Activated gamma-delta T cell treated with Interleukin-2 at 50 U/mL for 16 hours (primary cell): ENCODE results near the gene MAZ.

ENCODE experiments used
- DNase-seq: peaks from one replicate; pipeline ENCODE4 v3.0.0-alpha.2; 2020

MAZ gene

DNA sequence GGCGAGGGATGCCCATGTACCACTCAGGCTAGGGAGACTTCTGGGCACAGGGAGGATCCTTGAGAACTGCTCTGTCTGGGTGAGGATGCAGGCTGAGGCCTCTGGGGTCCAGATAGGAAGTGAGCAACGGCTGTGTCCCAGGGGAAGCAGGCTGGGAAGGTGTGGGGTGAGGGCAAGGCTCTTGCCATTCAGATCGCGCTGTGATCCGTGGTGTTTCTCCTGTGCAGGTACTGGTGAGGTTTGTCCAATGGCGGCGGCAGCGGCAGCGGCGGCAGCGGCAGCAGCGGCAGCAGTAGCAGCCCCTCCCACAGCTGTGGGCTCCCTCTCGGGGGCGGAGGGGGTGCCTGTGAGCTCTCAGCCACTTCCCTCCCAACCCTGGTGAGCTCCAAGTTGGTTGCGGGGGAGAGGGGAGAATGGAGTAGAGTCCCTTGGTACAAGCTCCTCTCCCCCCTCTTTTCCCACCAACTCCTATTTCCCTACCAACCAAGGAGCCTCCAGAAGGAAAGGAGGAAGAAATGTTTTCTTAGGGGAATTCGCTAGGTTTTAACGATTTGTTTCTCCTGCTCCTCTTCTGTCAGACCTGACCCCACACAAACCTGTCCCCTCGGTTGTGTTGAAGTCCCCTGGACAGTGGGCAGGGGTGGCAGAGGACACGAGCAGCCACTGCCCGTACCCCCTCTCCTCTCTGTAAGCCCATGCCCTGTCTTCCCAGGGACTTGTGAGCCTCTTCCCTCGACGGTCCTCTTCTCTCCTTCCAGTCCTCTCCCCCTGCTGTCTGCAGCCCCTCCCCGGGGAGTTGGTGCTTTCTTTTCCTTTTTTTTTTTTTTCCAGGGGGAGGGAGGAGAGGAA lies 3.7 kb downstream of the MAZ start:
- peak; percentile 47 for DNase-seq

DNA sequence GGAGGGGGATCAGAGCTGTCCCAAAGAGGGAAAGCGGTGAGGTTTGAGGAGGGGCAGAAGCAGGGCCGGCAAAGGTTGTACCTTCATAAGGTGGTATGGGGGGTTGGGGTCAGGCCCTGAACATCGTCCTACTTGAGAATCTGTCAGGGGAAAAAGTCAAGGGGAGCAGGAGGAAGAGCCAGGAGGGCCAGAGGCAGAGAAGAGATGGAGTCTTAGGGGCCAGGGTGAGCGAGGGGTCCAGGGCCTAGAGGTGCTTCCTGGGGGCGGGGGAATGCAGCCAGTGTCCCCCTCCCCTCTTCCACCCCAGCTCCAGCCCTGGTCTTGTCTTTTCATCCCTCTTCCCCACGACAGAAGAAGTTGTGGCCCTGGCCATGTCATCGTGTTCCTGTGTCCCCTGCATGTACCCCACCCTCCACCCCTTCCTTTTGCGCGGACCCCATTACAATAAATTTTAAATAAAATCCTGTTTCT lies 4.4 kb downstream of the MAZ start:
- DNase-seq, result no peak

DNA sequence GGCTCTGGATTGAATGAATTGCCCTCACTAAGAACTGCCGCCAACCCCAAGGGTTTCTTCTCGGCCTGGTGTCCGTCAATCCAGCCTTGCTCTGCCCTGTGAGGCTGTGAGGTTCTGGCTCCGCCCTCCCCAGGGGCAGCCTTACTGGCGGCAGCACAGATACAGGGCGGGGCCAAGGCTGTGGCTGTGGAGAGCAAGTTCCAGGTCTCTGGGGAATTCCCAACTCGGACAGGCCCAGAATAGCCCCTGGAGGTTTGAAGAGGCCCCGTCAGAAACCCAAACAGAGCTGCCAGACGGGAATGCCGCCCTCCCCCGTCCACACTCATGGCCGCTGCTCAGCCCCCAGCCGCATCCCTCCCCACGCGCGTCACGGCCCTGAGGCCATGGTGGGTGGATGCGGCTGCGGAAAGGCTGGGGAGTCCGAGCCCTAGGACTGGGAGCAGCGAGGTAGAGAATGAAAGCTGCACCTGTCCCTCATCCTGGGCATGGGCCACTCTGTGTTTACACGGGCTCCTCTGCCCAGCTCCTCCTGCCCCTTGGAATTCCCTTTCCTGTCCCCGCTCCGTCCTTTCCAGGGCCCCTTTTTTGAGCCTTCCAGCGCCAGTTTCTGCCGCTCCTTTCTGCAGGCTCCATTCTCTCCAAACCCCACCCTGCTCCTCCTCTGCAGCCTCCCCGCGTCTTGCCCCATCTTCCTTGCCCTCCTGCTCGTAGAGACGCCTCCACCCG lies 5.0 kb downstream of the MAZ start:
- DNase-seq, result peak; percentile 62

DNA sequence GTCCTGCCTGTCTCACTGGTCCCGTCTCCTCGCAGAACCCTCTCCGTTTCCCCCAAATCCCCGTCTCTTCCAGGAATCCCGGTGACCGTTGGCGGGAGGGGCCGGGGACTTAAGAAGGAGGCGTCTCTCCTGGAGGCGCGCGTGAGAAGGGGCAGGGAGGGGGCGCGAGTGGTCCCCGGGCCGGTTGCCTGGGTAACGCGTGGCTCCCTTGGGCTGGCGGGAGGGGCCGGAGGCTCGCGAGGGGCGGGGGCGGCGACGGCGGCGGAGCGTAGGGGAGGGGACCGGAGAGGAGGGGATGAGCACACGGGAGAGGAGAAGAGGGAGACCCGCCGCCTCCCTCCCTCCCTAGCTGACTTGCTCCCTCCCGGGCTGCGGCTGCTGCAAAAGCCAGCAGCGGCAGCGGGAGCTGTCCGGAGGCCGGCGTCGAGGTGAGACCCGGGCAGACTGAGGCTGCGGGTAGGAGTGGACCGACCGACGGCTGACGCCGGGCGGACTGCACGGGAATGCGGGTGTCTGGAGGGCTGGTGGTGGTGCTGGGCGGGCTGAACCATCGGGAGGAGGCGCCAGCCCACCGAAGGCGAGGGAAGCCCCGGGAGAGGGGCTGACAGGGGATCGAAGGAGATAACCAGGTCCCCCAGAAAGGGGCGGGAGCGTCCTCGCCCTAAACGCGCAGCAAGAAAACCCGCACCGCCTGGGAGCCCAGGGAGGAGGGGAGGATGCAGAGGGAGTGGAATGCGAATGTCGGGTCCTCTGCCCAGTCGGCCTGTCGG lies 5.8 kb downstream of the MAZ start, which contains the start of gene PRRT2:
Gene PRRT2 (plus strand): TSS at position 298 of the 770 bp plus-strand sequence. CDS start 862 bp downstream, outside the sequence.
- DNase-seq, result peak; percentile 41

DNA sequence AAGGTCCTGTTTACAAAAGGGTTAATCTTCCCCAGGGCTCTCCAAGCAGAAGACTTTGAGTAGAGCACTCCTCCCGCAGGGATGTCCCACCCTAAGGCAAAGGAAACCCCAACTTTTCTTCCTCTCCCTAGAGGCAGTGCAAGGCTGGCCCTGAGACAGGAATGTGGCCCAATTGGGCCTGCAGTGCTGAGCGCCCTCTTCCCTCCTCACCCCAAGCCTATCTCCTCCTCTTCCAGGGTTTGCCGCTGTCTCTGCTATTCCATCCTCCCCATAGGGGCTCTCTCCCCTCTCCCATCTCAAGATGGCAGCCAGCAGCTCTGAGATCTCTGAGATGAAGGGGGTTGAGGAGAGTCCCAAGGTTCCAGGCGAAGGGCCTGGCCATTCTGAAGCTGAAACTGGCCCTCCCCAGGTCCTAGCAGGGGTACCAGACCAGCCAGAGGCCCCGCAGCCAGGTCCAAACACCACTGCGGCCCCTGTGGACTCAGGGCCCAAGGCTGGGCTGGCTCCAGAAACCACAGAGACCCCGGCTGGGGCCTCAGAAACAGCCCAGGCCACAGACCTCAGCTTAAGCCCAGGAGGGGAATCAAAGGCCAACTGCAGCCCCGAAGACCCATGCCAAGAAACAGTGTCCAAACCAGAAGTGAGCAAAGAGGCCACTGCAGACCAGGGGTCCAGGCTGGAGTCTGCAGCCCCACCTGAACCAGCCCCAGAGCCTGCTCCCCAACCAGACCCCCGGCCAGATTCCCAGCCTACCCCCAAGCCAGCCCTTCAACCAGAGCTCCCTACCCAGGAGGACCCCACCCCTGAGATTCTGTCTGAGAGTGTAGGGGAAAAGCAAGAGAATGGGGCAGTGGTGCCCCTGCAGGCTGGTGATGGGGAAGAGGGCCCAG lies 6.7 kb downstream of the MAZ start:
- DNase-seq, result no peak

DNA sequence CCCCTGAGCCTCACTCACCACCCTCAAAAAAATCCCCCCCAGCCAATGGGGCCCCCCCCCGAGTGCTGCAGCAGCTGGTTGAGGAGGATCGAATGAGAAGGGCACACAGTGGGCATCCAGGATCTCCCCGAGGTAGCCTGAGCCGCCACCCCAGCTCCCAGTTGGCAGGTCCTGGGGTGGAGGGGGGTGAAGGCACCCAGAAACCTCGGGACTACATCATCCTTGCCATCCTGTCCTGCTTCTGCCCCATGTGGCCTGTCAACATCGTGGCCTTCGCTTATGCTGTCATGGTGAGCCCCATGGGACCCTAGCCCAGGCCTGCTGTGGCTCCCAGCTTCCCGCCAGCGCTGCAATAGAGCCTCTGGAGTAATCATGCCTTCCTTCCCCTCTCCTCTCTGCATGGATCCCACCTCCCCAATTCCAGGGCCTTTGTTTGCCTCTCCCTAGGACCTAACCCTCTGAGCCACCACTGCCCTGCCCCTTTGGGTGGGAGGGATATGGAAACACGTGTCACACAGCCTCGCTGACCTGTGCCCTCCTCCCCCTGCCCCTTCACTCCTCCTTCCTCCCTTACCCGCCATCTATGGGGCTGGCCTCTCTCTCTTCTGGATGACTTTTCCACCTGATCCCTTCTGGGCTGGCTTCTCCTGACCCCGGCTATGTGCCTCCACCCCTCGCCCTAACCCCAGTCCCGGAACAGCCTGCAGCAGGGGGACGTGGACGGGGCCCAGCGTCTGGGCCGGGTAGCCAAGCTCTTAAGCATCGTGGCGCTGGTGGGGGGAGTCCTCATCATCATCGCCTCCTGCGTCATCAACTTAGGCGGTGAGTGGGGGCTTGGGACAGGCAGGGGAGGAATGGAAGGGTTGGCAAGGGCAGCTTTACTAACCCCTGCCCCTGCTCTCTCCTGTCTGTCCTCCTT lies 7.6 kb downstream of the MAZ start:
- DNase-seq, result no peak

DNA sequence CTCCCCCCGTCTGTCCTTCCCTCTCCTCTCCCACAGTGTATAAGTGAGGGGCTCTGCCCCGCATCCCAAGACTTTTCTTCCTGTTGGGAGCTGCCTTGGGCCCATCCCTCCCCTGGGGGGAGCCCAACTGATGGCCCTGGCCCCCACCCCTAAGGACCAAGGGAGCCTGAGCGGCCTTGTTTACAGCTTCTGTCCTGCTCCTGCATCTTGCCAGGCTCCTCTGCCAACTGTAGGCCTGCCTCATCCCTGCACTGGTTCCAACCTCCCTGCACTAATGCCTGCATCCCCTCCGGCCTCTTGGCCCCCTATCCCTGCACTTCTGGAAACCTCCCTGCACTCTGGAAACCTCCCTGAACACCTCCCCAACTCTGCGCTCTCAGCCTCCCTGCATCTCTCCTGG lies 8.3 kb downstream of the MAZ start:
- DNase-seq, result no peak

DNA sequence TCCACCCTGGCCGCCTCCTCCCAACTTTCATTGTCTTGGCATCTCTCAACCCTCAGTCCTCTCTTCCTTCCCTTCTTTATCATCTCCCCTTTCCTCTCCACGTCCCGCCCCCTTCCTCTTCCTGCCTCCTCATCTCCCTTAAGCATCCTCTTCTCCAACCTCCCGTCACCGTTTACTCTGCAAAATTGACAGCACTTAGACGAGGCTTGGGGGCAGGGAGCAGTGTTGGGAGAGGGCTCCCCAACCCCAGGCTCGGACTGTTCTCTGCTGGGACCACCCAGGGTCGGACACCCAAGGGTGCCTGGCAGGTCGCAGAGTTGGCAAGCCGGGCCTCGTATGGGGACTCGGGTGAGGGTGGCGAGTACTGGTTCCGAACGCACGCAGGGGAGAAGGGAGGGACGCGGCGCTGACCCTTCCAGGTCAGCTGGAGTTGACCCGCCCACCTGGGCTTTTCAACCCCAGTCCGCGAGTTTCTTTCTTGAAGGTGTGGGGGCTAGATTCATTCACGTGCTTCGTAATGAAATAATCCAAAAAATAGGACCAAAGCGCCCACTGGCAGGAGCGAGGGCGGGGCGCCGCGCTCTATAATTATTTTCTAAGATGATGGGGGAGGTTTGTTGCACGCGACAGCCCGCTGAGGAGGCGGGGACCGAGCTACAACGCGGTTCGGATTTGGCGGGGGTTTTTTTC lies 8.8 kb downstream of the MAZ start:
- DNase-seq, result peak; percentile 43

DNA sequence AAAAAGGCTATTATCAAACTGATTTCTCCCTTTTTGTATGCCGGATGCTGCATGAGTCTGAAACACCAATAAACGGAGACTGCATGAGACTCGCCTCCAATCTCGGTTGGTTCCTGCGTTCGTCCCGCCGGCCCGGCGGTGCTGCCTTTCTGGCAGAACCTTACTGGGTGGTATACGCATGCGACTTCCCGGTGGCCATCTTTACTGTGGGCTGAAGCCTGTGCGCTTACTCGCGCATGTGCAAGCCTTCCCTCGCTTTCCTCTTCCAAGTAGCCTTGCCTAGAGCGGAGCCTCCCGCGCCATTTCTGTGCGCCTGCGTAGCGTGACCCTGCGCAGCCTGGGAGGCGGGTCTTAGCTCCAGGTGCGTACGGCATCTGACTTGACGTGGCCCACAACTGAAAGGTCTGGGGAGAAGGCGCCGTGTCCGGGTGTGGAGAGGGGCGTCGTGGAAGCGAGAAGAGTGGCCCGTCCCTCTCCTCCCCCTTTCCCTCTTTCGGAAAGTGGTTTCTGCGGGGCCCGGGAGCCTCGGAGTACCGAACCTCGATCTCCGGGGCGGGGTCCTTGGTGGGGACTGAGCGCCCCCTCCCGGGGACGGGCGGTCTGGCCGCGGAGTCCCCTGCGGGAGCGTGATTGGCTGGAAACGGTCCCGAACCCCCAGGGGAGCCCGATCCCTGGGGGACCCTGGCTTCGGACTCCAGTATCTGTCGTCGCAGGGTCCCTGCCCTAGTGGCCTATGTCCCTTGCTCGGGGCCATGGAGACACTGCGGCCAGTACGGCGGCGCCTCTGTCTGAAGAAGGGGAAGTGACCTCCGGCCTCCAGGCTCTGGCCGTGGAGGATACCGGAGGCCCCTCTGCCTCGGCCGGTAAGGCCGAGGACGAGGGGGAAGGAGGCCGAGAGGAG lies 9.7 kb downstream of the MAZ start, which contains the start of gene PAGR1:
Gene PAGR1 (plus strand): TSS at position 360 of the 901 bp plus-strand sequence. CDS start 374 bp downstream, at position 734.
- DNase-seq, result peak; percentile 97

DNA sequence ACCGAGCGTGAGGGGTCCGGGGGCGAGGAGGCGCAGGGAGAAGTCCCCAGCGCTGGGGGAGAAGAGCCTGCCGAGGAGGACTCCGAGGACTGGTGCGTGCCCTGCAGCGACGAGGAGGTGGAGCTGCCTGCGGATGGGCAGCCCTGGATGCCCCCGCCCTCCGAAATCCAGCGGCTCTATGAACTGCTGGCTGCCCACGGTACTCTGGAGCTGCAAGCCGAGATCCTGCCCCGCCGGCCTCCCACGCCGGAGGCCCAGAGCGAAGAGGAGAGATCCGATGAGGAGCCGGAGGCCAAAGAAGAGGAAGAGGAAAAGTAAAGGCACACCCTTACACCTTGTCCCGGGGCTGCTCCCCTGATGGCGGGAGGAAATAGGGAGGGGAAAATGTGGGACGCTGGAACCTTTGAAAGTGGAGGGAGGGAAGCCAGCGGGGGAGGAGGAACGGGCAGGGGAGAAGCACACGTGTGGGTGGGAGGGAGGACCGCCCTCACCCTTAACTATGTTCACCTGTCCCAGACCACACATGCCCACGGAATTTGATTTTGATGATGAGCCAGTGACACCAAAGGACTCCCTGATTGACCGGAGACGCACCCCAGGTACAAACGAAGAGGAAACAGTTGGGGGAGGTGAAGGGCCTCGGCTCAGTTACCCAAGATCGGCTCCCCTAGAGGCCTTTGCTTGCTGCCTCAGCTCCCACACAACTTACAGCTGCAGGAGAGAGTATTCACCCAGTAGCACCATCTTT lies 10.5 kb downstream of the MAZ start:
- peak; percentile 44 for DNase-seq

DNA sequence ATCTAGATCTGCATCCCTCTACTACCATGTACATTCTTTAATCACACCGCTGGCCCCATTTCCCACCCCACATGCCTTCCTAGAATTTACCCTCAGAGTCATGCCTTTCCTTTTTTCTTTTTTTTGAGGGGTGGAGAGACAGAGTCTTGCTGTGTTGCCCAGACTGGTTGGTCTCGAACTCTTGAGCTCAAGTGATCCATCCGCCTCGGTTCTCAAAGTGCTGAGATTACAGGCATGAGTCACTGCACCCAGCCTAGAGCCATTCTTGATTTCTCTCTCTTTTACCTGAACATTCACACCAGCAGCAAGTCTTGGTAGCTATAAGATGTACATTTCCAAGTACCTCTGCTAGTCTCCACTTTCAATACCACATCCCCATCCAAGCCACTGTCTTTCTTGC lies 11.8 kb downstream of the MAZ start:
- DNase-seq, result no peak

DNA sequence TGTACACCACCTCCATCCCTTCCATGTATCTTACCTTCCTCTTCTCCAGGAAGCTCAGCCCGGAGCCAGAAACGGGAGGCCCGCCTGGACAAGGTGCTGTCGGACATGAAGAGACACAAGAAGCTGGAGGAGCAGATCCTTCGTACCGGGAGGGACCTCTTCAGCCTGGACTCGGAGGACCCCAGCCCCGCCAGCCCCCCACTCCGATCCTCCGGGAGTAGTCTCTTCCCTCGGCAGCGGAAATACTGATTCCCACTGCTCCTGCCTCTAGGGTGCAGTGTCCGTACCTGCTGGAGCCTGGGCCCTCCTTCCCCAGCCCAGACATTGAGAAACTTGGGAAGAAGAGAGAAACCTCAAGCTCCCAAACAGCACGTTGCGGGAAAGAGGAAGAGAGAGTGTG lies 13.2 kb downstream of the MAZ start:
- DNase-seq, result no peak

DNA sequence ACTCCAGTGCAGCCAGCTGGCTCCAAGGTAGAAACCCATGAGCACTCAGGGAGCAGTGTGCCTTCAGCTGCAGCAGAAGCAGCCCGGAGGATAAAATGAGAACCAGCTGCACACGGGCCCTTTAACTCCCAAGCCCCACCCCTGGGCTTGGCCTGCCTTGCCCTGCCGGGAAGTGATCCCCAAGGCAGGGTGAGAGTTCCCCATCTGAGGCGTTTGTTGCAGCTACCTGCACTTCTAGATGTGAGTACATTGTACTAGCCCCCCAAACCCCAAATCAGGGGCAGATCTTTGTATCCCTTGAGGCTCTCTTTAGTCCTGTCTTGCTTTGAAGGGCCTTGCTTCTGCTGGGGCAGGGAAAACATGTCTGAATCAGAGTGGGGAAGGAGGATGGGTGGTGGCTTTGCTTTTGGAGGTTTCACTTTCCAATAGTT lies 14.0 kb downstream of the MAZ start, which contains the start of gene MVP:
Gene MVP (plus strand): TSS at position 192 of the 431 bp plus-strand sequence. CDS start 10,088 bp downstream, outside the sequence.
- peak; percentile 31 for DNase-seq

DNA sequence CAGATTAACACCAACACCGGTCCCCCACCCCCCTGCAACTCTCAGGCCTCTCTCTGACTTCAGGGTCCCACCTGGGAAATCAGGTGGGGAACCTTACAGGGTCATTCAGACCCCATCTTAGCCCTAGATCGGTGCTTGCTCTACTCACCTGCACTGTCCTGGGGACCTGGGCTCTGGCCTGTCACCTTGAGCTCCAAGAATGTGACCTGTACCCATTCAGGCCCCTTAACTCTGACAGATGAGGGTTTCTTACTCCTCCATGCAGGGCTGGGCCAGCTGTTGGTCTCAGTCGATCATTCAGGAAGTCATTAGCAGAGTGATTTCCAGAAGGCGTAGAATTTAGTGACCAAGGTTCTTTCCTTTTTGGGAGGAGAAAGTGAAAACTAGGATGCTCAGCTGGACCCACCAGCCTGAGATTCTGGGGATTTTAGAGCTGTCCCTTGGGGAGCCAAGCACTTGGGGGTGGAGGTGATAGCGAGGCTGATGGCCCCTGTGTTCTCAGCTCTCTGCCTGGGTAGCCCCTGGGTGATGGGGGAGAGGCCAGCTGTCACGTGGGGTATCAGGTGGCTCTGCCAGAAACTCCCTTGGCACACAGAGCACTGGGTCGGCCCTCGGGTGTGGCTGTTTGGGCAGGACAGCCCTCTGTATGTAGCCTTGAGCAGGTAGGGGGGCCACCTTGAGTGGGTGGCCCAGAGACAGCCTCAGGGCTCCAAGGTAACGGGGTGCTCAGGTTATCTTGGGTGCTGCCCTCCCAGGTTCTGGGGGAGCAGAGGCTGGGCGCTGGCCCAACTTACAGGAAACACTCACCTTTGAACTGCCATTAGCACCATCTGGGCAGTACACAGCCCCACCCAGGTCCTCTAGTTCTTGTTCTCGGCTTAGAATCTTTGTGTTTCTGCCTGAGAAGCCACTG lies 14.7 kb downstream of the MAZ start:
- peak; percentile 33 for DNase-seq

DNA sequence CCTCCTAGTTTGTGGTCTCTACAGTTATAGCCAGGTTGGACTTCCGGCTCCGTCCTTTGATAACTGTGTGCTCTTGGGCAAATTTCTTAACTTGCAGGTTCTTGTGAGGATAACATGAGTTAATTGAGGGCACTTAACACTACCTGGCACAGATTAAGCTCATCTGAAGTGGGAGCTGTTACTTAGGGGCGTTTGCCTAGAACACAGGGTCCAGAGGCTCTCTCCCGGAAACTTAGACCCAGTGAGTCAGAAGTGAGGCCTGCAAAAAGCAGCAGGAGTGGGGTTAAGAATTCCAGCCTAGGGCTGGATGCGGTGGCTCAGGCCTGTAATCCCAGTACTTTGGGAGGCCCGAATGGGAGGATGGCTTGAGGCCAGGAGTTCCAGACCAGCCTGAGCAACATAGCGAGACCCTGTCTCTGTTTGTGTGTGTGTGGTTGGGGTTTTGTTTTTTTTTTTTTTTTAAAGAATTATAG lies 15.3 kb downstream of the MAZ start:
- DNase-seq, result no peak

DNA sequence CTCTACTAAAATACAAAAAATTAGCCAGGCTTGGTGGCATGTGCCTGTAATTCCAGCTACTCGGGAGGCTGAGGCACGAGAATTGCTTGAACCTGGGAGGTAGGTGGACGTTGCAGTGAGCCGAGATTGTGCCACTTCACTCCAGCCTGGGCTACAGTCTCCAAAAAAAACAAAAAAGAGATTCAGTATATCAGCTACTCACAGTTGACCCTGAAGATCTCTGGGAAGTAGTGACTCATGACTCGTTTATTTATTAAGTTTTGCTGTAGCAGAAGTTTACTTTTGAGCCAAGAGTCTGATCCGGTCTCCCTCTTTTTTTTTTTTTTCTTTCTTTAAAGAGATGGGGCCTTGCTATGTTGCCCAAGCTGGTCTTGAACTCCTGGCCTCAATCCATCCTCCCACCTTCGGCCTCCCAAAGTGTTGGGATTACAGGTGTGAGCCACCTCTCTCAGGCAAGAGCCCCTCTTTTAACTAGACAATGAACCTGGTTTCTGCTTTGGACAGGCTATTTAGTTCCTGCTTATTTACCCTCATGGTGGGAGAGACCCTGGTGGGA lies 18.3 kb downstream of the MAZ start:
- no peak for DNase-seq
